GM19463 (cell line): ENCODE data around the gene DCAF7.

Experiments used
- ATAC-seq: cut with Tn5 transposase; IDR thresholded peaks from one replicate; pipeline ENCODE4 v1.9.1; 2021; ENCODE audit warnings: mild to moderate bottlenecking, moderate library complexity; ENCODE audit not compliant: unreplicated experiment

Gene DCAF7, protein sequence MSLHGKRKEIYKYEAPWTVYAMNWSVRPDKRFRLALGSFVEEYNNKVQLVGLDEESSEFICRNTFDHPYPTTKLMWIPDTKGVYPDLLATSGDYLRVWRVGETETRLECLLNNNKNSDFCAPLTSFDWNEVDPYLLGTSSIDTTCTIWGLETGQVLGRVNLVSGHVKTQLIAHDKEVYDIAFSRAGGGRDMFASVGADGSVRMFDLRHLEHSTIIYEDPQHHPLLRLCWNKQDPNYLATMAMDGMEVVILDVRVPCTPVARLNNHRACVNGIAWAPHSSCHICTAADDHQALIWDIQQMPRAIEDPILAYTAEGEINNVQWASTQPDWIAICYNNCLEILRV

GRCh38 chr17:63549946-63550816, at the start of gene DCAF7:
Gene DCAF7, plus strand, starts transcription at chr17:63550477. Its CDS starts 201 bp downstream, at chr17:63550678.
- ATAC-seq = peak; percentile 95

DNA sequence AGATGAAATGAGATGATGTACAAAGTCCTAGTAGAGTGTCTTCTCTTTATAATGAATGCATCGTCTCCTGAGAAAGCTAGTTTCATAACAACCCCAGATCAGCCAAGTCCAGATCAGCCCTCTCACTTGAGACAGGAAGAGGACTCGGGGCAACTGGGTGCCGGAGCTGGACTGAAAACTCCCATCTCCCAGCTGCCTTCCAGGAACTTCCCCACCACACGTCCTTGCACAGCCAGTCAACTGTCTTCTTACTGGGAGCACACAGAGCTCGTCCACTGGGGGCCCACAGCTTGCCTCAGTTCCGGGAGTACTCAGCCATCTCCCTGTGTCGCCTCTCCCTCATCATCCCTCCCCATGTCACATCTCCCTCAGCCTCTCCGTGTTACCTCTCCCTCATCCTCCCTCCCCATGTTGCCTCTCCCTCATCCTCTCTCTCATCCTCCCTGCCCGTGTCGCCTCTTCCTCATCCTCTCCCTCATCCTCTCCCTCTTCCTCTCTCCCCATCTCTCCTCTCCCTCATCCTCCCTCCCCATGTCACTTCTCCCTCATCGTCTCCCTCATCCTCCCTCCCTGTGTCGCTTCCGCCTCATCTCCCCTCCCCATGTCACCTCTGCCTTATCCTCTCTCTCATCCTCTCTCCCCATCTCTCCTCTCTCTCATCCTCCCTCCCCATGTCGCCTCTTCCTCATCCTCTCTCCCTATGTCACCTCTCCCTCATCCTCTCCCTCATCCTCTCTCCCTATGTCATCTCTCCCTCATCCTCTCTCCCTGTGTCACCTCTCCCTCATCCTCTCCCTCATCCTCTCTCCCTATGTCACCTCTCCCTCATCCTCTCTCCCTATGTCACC, 49.5 kb upstream of the DCAF7 start:
- no peak for ATAC-seq

- no peak for ATAC-seq
Measured at GRCh38 chr17:63503341-63503705, 47.0 kb upstream of the DCAF7 start.

DNA sequence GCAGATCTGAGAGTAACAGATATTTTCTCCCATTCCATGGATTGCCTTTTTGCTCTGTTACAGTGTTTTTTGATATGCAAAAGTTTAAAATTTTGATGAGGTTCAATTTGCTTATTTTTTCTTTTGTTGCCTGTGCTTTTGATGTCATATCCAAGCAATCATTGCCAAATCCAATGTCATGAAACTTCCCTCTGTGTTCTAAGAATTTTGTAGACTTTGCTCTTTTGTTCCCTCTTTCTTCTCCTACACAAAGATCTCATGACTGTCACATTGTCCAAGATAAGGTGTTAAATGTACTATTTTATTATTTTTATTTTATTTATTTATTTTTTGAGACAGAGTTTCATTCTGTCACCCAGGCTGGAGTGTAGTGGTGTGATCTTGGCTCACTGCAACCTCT, 46.0 kb upstream of the DCAF7 start:
- no peak for ATAC-seq

- ATAC-seq = no peak
Measured at GRCh38 chr17:63505341-63505740, 44.9 kb upstream of the DCAF7 start.

DNA sequence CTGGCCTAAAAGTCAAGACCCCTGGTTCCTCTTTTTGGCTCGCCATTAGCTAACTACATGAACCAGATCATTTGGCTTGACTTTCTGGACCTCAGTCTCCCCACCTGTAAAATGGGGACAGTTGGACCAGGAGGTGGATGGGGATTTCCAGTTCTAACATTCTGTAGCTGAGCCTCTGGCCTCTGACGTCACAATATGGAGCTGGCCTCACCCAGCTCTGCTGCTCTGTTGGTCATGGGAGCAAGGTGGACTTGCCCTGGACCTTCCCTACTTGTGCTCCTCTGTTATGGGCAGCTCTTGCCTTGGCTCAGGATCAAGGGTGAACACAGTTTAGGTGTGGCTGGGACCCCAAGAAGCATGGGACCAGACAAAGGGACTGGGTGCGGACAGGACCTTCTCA, 43.6 kb upstream of the DCAF7 start:
- ATAC-seq = no peak

DNA sequence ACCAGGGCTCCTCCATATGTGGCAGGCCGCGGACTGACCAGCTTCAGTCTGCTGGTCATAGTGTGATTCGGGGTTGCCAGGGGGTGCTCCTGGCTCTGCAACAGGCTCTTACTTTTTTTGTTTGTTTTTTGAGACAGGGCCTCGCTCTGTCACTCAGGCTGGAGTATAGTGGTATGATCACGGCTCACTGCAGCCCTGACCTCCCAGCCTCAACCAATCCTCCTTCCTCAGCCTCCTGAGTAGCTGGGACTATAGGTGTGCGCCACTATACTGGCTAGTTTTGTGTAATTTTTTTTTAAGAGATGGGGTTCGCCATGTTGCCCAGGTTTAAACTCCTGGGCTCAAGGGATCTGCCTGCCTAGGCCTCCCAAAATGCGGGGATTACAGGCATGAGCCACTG, 38.9 kb upstream of the DCAF7 start:
- no peak for ATAC-seq

DNA sequence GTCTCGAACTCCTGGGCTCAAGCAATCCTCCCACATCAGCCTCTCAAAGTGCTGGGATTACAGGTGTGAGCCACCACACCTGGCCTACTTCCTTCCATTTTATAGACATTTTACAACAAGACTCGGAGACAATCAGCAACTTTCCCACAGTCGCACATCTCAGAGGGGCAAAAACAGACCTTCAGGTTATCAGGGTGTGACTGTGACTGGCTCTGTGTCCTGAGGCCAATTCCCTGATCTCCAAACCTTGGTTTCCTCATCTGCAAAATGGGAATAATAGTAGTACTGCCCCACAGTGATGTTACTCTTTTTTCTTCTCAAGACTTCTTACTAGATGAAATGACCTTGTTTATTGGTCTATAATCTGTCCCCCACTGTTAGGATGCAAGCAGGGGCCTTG, 37.9 kb upstream of the DCAF7 start:
- no peak for ATAC-seq

DNA sequence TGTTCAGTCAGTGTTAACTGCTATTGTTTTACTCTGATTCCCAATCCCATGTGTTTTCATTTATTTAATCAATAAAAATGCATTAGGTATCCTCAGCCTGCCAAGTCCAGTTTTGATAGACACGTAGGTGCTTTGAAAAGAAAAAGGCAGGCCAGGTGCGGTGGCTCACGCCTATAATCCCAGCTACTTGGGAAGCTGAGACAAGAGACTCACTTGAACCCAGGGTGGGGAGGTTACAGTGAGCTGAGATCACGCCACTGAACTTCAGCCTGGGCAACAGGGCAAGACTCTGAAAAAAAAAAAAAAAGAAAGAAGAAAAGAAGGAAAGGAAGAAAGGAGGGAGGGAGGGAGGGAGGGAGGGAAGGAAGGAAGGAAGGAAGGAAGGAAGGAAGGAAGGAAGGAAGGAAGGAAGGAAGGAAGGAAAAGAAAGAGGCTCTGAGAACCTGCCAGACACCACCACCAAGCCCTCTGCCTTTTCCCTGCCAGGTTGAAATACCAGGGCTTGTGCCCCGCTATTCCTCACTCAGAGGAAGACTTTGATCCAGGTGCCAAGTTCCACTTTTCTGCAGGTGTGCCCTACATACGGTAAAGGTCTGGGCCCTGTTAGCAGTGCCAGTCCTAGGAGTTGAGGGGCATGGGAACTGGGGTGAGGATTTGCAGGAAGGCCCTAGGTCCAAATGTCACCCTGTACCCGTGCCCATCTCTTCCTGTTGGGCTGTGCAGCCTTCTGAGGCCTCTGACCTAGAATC, 37.2 kb upstream of the DCAF7 start:
- ATAC-seq = no peak

DNA sequence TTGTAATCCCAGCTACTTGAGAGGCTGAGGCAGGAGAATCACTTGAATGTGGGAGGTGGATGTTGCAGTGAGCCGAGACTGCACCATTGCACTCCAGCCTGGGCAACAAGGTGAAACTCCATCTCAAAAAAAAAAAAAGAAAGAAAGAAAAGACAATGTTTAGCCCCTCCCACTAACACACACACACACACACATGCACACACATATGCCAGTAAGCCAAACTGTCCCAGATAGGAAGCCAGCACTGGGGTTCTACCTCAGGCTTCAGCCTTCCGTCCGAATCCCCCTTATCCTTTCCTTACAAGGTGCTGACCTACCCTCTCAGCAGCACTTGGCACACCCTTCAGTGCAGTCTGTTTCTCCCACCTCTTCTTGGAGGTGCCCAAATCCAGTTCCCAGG, 35.8 kb upstream of the DCAF7 start:
- no peak for ATAC-seq

DNA sequence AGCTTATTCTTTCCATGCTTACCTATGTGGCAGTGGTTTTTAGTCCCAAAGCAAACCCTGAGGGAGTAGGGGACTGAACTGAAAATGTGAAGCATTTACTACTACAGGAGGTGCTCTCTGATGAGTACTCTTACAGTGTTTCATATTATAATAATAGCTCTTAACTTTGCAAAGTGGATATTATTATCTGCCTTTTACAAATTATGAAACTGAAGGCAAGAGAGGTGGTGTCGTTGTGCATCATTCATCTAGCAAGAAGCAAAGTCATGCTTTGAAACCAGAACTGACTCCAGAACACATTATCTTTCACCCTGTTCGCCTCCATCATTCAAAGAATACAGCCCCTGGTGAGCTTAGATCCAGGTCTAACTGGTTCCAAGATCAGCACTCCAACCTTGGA, 35.3 kb upstream of the DCAF7 start:
- ATAC-seq = no peak

DNA sequence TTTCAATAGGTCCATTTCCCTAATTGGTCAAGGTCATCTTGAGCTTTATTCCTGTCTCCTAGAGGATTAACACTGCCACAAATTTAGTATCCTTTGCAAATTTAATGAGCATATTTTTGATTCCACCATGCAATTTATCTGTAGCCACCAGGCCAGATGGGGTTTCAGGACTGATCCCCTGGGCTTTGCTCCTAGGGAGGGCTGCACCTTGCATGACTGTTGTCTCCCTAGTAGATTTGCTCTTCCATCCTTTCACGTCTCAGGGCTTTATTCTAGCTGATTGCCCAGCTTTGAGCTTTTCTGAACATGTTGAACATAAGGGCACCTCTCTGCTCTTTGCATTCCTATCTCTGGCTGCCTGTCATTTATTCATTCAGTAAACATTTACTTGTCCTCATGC, 34.9 kb upstream of the DCAF7 start:
- no peak for ATAC-seq

GRCh38 chr17:63516910-63517824, 33.1 kb upstream of the DCAF7 start:
- no peak for ATAC-seq

DNA sequence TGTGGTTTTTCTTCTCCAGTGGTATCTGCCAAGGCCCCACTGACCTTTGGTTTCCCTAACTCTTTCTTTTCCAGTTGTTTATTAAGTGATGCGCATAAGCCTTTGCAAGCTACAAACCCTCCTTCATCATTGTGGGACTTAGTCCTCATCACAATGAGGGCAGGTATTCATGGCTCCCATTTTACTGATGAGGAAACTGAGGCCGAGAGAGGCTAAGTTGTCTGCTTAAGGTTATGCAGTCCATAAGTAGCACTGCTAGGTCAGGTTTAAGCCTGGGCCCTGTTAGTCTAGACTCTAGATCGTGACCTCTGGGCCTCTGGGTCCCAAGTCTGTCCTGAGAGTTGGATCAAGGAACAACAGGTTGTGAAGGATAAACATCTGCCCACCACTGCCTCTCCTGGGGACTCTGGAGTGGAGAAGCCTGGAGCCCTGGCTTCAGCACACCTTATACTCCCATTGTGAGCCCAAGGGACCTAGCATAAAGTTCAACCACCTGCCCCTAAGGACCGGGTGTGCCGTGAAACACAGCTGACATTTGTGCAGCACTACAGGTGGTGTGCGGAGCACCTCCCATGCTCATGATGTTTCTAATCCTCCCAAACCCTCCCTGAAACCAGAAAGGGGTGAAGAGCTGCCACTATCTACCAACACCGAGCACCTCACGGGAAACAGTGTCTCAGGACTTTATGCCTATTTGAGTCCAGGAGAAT, 32.3 kb upstream of the DCAF7 start:
- ATAC-seq = no peak

DNA sequence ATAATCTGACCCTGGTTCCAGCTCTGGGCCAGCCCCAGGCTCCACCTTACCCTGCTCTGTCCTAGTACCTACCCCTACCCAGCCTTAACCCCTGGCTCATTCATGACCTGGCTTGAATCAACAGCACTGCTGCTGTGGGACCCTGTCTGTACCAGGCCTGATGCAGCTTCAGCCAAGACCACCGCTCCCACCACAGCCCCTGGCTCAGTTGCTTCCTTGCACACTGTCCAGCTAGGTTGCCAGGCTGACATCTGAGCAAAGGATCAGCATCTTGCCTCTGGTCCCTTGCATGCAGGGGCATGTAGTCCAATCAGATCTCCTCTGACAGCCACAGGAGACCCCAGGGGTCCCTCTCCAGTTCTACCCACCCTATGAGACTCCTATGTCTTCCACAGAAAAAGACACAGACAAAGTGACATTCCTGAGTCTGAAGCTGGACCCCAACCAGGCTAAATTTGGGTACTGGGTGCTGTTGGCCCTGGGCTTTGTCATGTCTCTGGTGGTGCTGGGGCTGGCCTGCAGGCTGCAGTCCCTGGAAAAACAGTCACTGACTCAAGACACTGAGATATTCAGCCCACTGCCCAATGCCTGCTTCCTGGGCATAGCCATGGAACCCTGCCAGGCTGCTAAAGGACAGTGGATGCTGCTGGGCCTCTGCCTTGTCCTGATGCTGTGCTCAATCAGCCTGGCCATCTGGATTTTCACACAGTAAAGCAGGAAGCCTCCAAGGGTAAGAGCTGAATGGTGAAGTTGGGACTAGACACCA, 31.0 kb upstream of the DCAF7 start:
- no peak for ATAC-seq

DNA sequence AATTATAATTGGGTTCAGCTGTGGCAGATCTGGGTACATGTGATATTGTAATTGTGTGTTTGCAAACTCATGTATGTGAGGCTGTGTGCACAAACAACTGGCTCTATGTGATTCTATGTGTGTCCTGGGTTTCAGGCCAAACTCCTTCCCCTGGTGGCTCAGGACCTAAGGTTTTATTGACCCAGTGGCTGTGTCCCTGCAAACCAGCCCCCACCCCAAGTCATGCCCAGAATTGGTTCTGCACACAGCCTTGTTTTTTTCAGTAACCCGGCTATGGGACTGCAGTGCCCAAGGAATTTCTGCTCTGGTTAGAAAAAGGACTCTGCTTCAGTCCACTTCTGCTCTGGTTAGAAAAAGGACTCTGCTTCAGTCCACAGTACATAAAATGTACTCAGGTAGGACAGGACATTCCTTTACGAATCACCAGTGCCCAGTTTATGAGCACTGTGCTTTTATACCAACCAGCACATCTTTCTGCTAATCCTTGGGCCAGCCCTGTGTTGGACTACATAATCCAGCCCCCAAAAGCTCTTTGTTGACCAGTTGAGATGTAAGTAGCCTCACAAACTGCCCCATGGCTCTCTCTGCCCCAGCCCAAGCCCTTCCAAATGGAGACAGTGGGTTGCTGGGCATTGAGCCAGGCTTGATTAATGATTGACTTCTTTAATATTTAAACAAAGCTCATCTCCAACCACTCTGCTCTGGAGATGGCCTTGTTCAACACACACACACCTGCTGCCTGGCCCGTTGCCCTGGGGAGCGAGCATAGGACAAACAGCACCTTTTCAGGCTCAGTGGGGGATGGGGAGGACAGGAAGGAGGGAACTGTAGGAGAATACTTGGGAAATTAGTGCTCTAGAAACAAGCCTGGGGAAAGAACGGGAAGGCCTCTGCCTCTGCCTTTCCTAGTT, 30.1 kb upstream of the DCAF7 start:
- no peak for ATAC-seq

- no peak for ATAC-seq
Measured at GRCh38 chr17:63523253-63523855, 26.9 kb upstream of the DCAF7 start, which contains the start of gene KCNH6. Gene KCNH6, plus strand, starts transcription at chr17:63523358. Its CDS starts 56 bp downstream, at chr17:63523414.
